ENCODE results near the gene PCBD2. TPM values are rescaled to one million over a fixed set of nuclear protein-coding genes. Genes with fewer than 3 reads are reported as not detected.

Gene PCBD2
- total RNA-seq, 1 donor from 2014 or later = 7.7 TPM

GRCh38 chr5:134873987-134874830 lies 30.7 kb upstream of the PCBD2 start, which contains the start of gene TXNDC15:
Gene TXNDC15, plus strand, starts transcription at chr5:134874371. Its CDS starts 57 bp downstream, at chr5:134874428.
- Mint-ChIP-seq H3K36me3 (ENCODE audit: low read depth, unreplicated experiment) (no peaks in the 10 kb centered on the region), H3K27ac (ENCODE audit: unreplicated experiment) (peak within 1 kb of the TSS; percentile 61), H3K27me3 (ENCODE audit: unreplicated experiment) (peaks cover 2% of the 10 kb centered on the region), H3K4me3 (ENCODE audit: unreplicated experiment) (peak within 1 kb of the TSS; percentile 93), H3K4me1 (ENCODE audit: unreplicated experiment) (peaks cover 12% of the 10 kb centered on the region), H3K9me3 (ENCODE audit: unreplicated experiment) (no peaks in the 10 kb centered on the region)
- no peak for TF ChIP-seq CTCF (IDR thresholded peaks at IDR 0.05; ENCODE audit: unreplicated experiment)
- peak; percentile 85 for DNase-seq (ENCODE audit: low spot score)

- peak; percentile 12 for DNase-seq (ENCODE audit: low spot score)
- H3K4me3 Mint-ChIP-seq (ENCODE audit: unreplicated experiment) = peak overlapping the region; percentile 93
- H3K4me1 Mint-ChIP-seq (ENCODE audit: unreplicated experiment) = peaks cover 14% of the 10 kb centered on the region
- no peak overlapping the region for H3K27ac Mint-ChIP-seq (ENCODE audit: unreplicated experiment)
- no peak for TF ChIP-seq CTCF (IDR thresholded peaks at IDR 0.05; ENCODE audit: unreplicated experiment)
- no peaks in the 10 kb centered on the region for H3K9me3 Mint-ChIP-seq (ENCODE audit: unreplicated experiment)
- peaks cover 3% of the 10 kb centered on the region for H3K36me3 Mint-ChIP-seq (ENCODE audit: low read depth, unreplicated experiment)
- peaks cover 2% of the 10 kb centered on the region for H3K27me3 Mint-ChIP-seq (ENCODE audit: unreplicated experiment)
Observed at GRCh38 chr5:134874831-134875655, 29.9 kb upstream of the PCBD2 start.

GRCh38 chr5:134877159-134877558 lies 27.8 kb upstream of the PCBD2 start:
- TF ChIP-seq CTCF (IDR thresholded peaks at IDR 0.05; ENCODE audit: unreplicated experiment) = no peak
- no peak for DNase-seq (ENCODE audit: low spot score)
- no peaks in the 10 kb centered on the region for H3K27me3 Mint-ChIP-seq (ENCODE audit: unreplicated experiment)
- peaks cover 5% of the 10 kb centered on the region for H3K36me3 Mint-ChIP-seq (ENCODE audit: low read depth, unreplicated experiment)
- H3K9me3 Mint-ChIP-seq (ENCODE audit: unreplicated experiment) = no peaks in the 10 kb centered on the region
- no peak overlapping the region for H3K27ac Mint-ChIP-seq (ENCODE audit: unreplicated experiment)
- H3K4me3 Mint-ChIP-seq (ENCODE audit: unreplicated experiment) = peak overlapping the region; percentile 7
- H3K4me1 Mint-ChIP-seq (ENCODE audit: unreplicated experiment) = peaks cover 14% of the 10 kb centered on the region

GRCh38 chr5:134878403-134878802 lies 26.5 kb upstream of the PCBD2 start:
- no peaks in the 10 kb centered on the region for H3K9me3 Mint-ChIP-seq (ENCODE audit: unreplicated experiment)
- peaks cover 10% of the 10 kb centered on the region for H3K4me1 Mint-ChIP-seq (ENCODE audit: unreplicated experiment)
- DNase-seq (ENCODE audit: low spot score) = no peak
- H3K36me3 Mint-ChIP-seq (ENCODE audit: low read depth, unreplicated experiment) = peaks cover 5% of the 10 kb centered on the region
- no peak overlapping the region for H3K27ac Mint-ChIP-seq (ENCODE audit: unreplicated experiment)
- H3K27me3 Mint-ChIP-seq (ENCODE audit: unreplicated experiment) = no peaks in the 10 kb centered on the region
- H3K4me3 Mint-ChIP-seq (ENCODE audit: unreplicated experiment) = no peak overlapping the region
- TF ChIP-seq CTCF (IDR thresholded peaks at IDR 0.05; ENCODE audit: unreplicated experiment) = no peak
